ENCODE measurements around the gene OR5K3.
"Not testable (repeated sequence)": the region's sequence is repeated elsewhere in the genome, so short reads cannot be mapped to it uniquely, and the experiment has no call there.

Gene OR5K3

GRCh38 chr3:98390366-98390765, at the start of gene OR5K3:
Gene OR5K3 (plus strand): TSS chr3:98390666. CDS start chr3:98390666, 0 bp downstream.
- DNase-seq (ENCODE audit: low read depth, low spot score), result no peak

- DNase-seq (ENCODE audit: low read depth, low spot score), result no peak
Observed at GRCh38 chr3:98341758-98342157, 48.7 kb upstream of the OR5K3 start.

- DNase-seq (ENCODE audit: low read depth, low spot score), result no peak
Observed at GRCh38 chr3:98343647-98344507, 46.6 kb upstream of the OR5K3 start.

- DNase-seq (ENCODE audit: low read depth, low spot score), result no peak
Observed at GRCh38 chr3:98350082-98350481, 40.4 kb upstream of the OR5K3 start.

GRCh38 chr3:98353554-98353953, 36.9 kb upstream of the OR5K3 start, which contains the start of gene OR5K4:
Gene OR5K4 (plus strand): TSS chr3:98353854. CDS start chr3:98353854, 0 bp downstream.
- no peak for DNase-seq (ENCODE audit: low read depth, low spot score)

GRCh38 chr3:98359250-98359649, 31.2 kb upstream of the OR5K3 start:
- no peak for DNase-seq (ENCODE audit: low read depth, low spot score)

- no peak for DNase-seq (ENCODE audit: low read depth, low spot score)
Observed at GRCh38 chr3:98359993-98360675, 30.3 kb upstream of the OR5K3 start.

GRCh38 chr3:98360681-98361080, 29.8 kb upstream of the OR5K3 start:
- no peak for DNase-seq (ENCODE audit: low read depth, low spot score)

- DNase-seq (ENCODE audit: low read depth, low spot score), result no peak
Observed at GRCh38 chr3:98361289-98361688, 29.2 kb upstream of the OR5K3 start.

- no peak for DNase-seq (ENCODE audit: low read depth, low spot score)
Observed at GRCh38 chr3:98367464-98368246, 22.8 kb upstream of the OR5K3 start.

- no peak for DNase-seq (ENCODE audit: low read depth, low spot score)
Observed at GRCh38 chr3:98371186-98371585, 19.3 kb upstream of the OR5K3 start.

- no peak for DNase-seq (ENCODE audit: low read depth, low spot score)
Observed at GRCh38 chr3:98371853-98372252, 18.6 kb upstream of the OR5K3 start.

- no peak for DNase-seq (ENCODE audit: low read depth, low spot score)
Observed at GRCh38 chr3:98372445-98372844, 18.0 kb upstream of the OR5K3 start.

- no peak for DNase-seq (ENCODE audit: low read depth, low spot score)
Observed at GRCh38 chr3:98376631-98377030, 13.8 kb upstream of the OR5K3 start.

- DNase-seq (ENCODE audit: low read depth, low spot score), result no peak
Observed at GRCh38 chr3:98388147-98388546, 2.3 kb upstream of the OR5K3 start.

GRCh38 chr3:98395101-98395500, 4.6 kb downstream of the OR5K3 start:
- no peak for DNase-seq (ENCODE audit: low read depth, low spot score)

- not testable (repeated sequence) for DNase-seq (ENCODE audit: low read depth, low spot score)
Observed at GRCh38 chr3:98396482-98396881, 6.0 kb downstream of the OR5K3 start.

GRCh38 chr3:98398513-98398912, 8.0 kb downstream of the OR5K3 start:
- no peak for DNase-seq (ENCODE audit: low read depth, low spot score)

- DNase-seq (ENCODE audit: low read depth, low spot score), result no peak
Observed at GRCh38 chr3:98402507-98402906, 12.0 kb downstream of the OR5K3 start.

GRCh38 chr3:98404010-98404409, 13.5 kb downstream of the OR5K3 start:
- DNase-seq (ENCODE audit: low read depth, low spot score), result no peak

GRCh38 chr3:98406034-98406433, 15.6 kb downstream of the OR5K3 start:
- DNase-seq (ENCODE audit: low read depth, low spot score), result no peak

- DNase-seq (ENCODE audit: low read depth, low spot score), result no peak
Observed at GRCh38 chr3:98432575-98432974, 42.1 kb downstream of the OR5K3 start.

Data from brain pericyte (primary cell).